GM21576 (cell line): ENCODE measurements around the gene ENPP4.
"Not testable (repeated sequence)": the region's sequence is repeated elsewhere in the genome, so short reads cannot be mapped to it uniquely, and the experiment has no call there.

Experiments used
- ATAC-seq: cut with Tn5 transposase; IDR thresholded peaks from one replicate; pipeline ENCODE4 v1.9.1; 2021; ENCODE audit warnings: mild to moderate bottlenecking, moderate library complexity; ENCODE audit not compliant: unreplicated experiment

ENPP4 gene

GRCh38 chr6:46129291-46129628, 529 bp upstream of the ENPP4 start:
- peak; percentile 6 for ATAC-seq

- no peak for ATAC-seq
Observed at GRCh38 chr6:46130666-46131065, 877 bp downstream of the ENPP4 start.

- not testable (repeated sequence) for ATAC-seq
Observed at GRCh38 chr6:46131291-46131690, 1.5 kb downstream of the ENPP4 start.

- ATAC-seq, result no peak
Observed at GRCh38 chr6:46134216-46134615, 4.4 kb downstream of the ENPP4 start.

- ATAC-seq, result no peak
Observed at GRCh38 chr6:46135176-46135575, 5.4 kb downstream of the ENPP4 start.

GRCh38 chr6:46136831-46137230, 7.0 kb downstream of the ENPP4 start:
- ATAC-seq, result no peak

- no peak for ATAC-seq
Observed at GRCh38 chr6:46137387-46137786, 7.6 kb downstream of the ENPP4 start.

- peak; percentile 86 for ATAC-seq
Observed at GRCh38 chr6:46138281-46138680, 8.5 kb downstream of the ENPP4 start.

GRCh38 chr6:46144270-46144669, 14.5 kb downstream of the ENPP4 start:
- ATAC-seq, result no peak

- ATAC-seq, result not testable (repeated sequence)
Observed at GRCh38 chr6:46149066-46149465, 19.3 kb downstream of the ENPP4 start.

- no peak for ATAC-seq
Observed at GRCh38 chr6:46156701-46157100, 26.9 kb downstream of the ENPP4 start.

GRCh38 chr6:46159229-46159628, 29.4 kb downstream of the ENPP4 start:
- ATAC-seq, result no peak

- no peak for ATAC-seq
Observed at GRCh38 chr6:46160102-46160501, 30.3 kb downstream of the ENPP4 start.

- ATAC-seq, result peak; percentile 91
Observed at GRCh38 chr6:46170357-46171289, 40.8 kb downstream of the ENPP4 start, which contains the start of gene ENPP5. Gene ENPP5, minus strand, starts transcription at chr6:46170980. Its CDS starts 2,718 bp downstream, at chr6:46168262.

- no peak for ATAC-seq
Observed at GRCh38 chr6:46172176-46172575, 42.4 kb downstream of the ENPP4 start.

GRCh38 chr6:46174904-46175303, 45.1 kb downstream of the ENPP4 start:
- ATAC-seq, result no peak

GRCh38 chr6:46175446-46175845, 45.7 kb downstream of the ENPP4 start:
- ATAC-seq, result peak; percentile 77

GRCh38 chr6:46175976-46176375, 46.2 kb downstream of the ENPP4 start:
- peak; percentile 47 for ATAC-seq

- ATAC-seq, result no peak
Observed at GRCh38 chr6:46184114-46184513, 54.3 kb downstream of the ENPP4 start.

GRCh38 chr6:46186583-46186982, 56.8 kb downstream of the ENPP4 start:
- ATAC-seq, result no peak

- no peak for ATAC-seq
Observed at GRCh38 chr6:46189726-46190125, 59.9 kb downstream of the ENPP4 start.

- no peak for ATAC-seq
Observed at GRCh38 chr6:46190889-46191288, 61.1 kb downstream of the ENPP4 start.

- no peak for ATAC-seq
Observed at GRCh38 chr6:46191961-46192360, 62.2 kb downstream of the ENPP4 start.
